Limb (tissue), 2 donors: Measurements from ENCODE around the gene EMILIN1.

ENCODE experiments used
- DNase-seq, 2 donors: peaks; one replicate each; pipeline ENCODE4 v3.0.0-alpha.2; 2016; ENCODE audit errors: extremely low spot score in 2 of 2

EMILIN1 gene

DNA sequence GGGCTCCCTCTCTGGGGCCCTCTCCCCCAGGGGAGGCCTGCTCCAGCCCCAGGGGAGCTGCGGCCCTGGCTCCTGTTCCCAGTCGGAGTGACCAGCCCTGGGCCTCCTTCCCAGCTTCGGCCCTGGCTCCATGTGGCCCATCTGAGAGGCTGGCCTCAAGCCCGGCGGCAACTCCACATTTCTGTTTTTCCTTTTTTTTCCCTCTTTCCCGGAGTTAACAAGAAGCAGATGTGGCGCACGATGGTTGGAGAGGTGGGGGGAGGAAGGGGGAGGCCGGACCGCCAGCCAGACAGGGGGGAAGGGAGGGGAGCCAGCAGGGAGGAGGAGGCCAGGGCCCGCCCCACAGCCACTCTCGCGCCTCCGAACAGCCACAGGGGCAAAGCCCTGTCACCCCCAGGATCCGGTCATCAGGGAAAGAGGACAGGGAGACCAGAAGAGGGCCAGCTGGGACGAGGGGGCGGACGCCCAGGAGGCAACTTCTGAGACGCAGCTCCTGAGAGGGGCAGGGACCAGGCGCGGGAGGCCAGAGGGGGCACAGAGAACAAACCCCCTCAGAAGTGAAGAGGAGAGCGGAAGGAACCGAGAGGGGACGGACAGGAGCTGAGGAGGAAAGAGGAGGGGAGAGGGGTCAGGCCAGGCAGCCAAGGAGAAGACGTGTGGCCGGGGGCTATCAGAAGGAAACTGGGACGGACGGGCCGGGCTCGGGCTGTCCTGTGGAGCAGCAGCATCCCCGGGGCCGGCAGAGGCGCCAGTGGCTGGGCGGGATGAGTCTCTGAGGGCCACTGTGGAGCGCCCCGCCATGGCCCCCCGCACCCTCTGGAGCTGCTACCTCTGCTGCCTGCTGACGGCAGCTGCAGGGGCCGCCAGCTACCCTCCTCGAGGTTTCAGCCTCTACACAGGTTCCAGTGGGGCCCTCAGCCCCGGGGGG is at the start of gene EMILIN1:
Gene EMILIN1, plus strand, starts transcription at position 349 of the 928 bp plus-strand sequence. Its CDS starts 451 bp downstream, at position 800.
- peak; percentile 91 to 94 for DNase-seq

DNA sequence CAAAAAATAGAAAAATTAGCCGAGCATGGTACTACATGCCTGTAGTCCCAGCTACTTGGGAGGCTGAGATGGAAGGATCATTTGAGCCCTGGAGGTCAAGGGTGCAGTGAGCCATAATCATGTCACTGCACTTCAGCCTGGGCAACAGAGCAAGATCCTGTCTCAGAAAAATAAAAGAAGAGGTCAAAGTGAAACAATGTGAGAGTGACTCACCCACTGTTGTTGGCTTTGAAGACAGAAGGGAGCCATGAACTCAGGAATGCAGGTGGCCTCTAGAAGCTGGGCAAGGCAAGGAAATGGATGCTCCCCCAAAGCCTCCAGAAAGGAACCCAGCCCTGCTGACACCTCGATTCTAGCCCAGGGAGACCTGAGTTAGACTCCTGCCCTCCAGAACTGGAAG is 49.4 kb upstream of the EMILIN1 start:
- DNase-seq: no peak

- DNase-seq: peak; percentile 90 to 93
Measured at GRCh38 chr2:27032495-27033252, 45.7 kb upstream of the EMILIN1 start, which contains the start of gene TMEM214. TSS of gene TMEM214 (plus strand) at chr2:27032965. CDS start at chr2:27033016, 51 bp downstream.

DNA sequence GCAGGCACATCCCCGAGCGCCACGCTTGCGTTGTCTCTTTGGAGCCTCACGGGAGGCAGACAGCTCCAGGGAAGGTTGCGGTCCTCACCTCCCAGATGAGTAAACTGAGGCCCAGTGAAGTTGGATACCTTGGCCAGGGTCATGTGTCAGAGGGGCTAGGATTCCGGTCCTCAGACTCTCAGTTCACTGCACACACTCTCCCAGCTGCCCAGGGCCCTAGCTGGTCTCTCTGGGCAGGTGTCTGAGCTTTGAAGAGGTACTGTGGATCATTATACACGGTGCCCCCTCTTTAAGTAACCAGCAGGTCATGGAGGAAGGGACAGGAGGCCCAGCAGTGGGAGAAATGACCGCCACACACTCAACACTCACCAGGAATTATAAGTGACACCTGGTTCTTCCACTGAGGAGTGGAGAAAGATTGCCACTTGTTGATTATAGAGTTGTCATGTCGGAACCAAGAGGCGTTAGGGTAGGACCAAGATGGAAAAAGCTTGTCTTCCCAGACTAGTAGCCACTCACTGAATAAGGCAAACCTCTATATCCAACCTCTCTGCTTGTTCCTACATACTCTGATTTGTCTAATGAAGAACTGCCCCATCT is 45.1 kb upstream of the EMILIN1 start:
- DNase-seq: no peak

DNA sequence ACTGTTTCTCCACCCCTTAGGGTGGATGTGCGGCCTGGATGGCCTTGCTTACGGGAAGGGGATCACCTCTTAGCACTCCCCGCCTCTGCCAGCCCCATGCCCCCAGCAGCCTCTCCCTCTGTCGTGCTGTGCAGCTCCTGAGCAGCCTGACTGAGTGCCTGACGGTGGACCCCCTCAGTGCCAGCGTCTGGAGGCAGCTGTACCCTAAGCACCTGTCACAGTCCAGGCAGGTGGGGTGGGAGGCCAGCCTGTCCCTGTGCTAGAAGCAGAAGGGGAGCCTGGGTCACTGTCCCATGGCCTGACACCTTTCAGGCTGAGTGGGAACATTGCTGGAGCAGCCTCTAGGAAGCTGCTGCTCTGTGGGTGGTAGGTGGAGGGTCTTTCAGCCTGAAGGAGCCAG is 40.4 kb upstream of the EMILIN1 start:
- DNase-seq: no peak

- DNase-seq: no peak
Measured at GRCh38 chr2:27038631-27039339, 39.6 kb upstream of the EMILIN1 start.

DNA sequence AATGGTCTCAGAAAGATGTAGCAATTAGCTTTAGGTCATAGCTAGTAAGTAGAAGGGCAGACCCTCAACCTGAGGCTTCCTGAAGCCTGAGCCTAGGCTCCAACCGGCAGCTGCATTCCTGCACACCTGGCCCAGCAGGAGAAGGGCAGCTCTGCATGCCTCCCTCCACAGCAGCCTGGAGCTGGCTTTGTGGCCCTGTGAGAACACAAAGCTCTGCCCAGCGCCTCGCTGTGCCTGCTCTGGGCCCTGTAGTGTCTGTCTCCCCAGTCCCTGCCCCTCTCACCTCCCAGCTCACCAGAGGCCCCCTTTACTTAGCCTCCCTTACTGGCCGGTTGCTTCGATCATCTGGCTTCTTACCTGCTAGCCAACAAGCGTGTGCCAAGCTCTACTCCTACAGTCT is 39.0 kb upstream of the EMILIN1 start:
- DNase-seq: no peak

DNA sequence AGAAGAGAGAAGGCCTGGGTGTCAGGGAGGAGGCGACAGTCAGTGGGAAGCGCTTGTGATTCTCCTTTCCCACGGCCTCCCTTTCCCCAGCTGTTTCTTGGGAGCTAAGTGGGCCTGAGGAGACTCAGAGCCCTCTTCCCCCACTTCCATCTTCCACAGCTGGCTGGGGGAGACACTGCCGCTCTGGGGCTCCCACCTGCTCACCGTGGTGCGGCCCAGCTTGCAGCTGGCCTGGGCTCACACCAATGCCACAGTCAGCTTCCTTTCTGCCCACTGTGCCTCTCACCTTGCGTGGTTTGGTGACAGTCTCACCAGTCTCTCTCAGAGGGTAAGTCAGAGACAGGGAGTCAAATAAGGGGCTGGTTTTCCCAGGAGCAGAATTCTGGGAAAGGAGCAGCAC is 38.5 kb upstream of the EMILIN1 start:
- DNase-seq: no peak

- DNase-seq: no peak
Measured at GRCh38 chr2:27040282-27040681, 38.1 kb upstream of the EMILIN1 start.

- no peak for DNase-seq
Measured at GRCh38 chr2:27041752-27042151, 36.7 kb upstream of the EMILIN1 start.

DNA sequence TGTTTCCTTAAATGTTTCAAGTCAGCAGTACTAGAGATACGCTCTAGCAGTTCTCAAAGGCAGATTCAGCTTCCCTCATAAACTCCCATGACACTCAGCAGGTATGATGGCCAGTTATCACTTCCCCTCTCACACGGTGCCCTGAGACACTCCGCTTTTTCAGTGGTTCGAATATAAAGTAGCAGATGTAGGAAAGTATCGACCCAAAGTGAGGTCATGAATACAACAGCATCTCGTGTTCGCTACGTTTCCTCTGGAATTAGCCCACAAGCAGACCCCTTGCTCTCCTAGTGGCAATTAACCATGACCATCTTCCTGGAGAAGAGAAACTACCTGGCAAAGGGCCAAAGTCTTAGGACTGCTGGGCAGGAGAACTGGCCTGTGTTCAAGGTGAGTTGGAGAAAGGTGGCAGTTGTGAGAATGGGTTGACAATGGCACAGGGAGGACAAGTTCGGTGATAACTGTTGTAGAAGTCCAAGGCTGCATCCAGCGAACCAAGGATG is 36.2 kb upstream of the EMILIN1 start:
- no peak for DNase-seq

GRCh38 chr2:27042985-27043634 is 35.3 kb upstream of the EMILIN1 start:
- DNase-seq: no peak

DNA sequence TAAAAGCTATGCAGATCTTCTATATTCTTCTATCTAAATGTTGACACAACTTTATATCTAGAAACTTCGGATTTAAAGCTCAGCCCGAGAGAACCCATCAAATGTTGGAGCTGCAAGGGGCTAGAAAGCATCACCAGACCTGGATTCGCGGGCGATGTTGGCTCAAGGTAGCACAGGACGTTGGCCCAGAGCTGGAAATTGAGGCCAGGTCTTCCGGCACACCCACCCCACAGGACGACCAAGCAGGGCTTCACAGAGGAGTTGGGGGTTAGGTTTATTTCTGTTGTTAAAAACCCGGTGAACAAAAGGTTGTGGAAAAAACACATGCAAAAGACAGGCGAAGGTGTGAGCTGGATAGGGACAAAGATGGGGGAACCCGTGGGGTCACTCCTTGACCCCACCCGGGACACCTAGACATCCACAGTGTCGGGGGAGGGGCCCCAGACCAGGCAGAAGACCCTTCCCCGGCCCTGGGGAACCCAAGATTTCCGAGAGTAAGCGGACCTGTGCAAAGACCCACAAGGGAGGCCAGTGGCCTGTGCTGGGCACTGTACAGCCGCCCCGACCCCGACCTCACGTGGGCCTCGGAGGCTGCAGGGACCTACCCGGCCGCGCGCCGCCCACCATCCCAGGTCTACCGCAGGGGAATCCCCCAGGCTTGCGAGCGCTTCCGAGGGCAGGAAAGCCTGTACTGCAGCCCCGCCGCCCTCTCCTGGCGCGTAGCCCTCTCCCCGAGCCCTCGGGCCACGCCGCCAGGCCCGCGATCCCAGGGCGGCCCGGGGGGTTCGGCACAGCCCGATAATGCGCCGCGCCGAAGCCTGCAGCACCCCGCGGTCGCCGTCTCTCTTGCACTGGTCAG is 28.8 kb upstream of the EMILIN1 start:
- no peak for DNase-seq

DNA sequence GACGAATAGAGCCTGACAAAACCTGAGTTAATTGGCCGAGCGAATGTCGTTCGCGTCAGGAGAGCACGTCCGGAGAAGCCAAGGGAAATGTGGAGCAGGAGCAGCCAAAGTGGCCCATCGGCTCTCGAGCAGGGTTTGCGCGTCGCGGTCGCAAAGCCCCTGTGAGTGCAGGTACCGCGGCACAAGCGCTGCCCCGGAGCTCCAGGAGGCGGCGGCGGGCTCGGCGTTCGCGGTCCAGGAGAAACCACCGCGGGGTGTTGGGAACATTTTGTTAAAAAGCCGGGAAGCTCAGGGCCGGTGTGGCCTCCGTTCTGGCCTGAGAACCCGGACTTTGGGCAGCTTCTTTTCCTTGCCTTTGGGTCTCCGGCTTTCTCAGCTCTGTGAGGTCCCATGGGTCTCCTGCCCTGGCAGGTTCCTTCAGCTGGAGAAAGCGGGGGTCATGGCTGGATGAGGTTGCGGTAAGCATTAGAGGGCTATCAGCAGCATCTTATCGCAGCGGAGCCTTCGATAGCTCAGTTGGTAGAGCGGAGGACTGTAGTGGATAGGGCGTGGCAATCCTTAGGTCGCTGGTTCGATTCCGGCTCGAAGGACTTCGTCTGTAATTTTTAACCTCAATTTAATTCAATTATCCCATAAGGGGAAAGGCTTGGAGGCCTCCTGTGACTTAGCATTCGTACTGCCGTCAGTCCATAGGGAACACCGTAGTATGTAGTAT is 28.0 kb upstream of the EMILIN1 start:
- DNase-seq: peak in 1 of 2 donors; percentile 98

- peak; percentile 93 to 98 for DNase-seq
Measured at GRCh38 chr2:27050996-27051901, 27.2 kb upstream of the EMILIN1 start, which contains the start of gene AGBL5. TSS of gene AGBL5 (plus strand) at chr2:27051668. CDS start at chr2:27052959, 1,291 bp downstream.

DNA sequence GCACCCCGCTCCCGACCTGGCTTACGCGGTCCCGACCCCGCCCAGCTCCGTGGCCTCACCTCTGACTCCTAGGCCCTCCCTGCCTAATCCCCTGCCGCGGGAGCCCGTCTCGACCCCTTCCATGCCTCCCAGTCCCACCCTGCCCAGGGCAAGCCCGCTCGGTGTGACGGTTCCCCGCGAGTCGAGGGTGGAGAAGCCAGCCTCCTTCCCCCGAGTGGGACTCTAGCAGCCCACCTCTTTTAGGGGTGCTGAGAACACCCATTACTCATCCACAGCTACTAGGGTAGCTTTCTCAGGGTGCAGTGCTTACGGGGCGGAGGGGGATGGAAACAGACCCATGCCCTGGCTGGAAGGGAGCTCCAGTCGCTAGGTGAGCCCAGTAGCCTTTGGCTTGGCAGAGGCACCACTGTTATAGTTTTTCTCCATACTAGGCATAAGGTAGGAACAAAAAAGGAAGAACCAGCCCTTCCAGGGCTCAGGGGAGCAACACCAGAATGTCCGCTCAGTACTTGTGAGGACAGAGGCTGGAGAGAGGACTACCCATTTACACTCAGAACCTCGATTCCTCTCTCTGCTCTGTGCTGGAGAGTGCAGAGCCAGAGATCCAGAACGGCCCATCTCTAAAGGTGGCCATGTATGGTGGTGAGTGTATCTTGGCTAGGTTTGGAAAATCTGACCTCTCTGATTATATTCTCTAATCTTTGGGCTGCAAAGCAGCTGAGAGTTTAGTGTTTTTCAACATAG is 26.3 kb upstream of the EMILIN1 start:
- no peak for DNase-seq

DNA sequence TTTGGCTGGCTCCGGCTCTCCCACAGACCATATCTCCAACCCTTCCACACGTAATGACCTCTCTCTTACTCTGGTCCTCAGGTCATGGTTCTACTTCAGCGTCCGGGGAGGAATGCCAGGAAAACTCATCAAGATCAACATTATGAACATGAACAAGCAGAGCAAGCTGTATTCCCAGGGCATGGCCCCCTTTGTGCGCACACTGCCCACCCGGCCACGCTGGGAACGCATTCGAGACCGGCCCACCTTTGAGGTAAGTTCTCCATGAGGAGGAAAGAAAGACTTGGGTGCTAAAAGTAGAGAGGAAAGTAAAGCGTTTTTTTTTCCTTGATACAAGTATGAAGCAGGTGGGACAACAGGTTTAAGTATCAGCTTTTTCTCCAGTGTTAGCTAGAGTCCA is 25.1 kb upstream of the EMILIN1 start:
- DNase-seq: no peak
